RPMI8226 (cell line): ENCODE measurements around the gene ACBD6.

ENCODE experiments used
- DNase-seq: peaks from one replicate; pipeline ENCODE4 v3.0.0-alpha.2; 2015

The ACBD6 gene

GRCh38 chr1:180288940-180289339 is 213.4 kb downstream of the ACBD6 start:
- DNase-seq = no peak

- DNase-seq = peak; percentile 18
Measured at GRCh38 chr1:180287988-180288705, 214.2 kb downstream of the ACBD6 start.

- DNase-seq = no peak
Measured at GRCh38 chr1:180286417-180286816, 216.0 kb downstream of the ACBD6 start.

GRCh38 chr1:180283098-180283497 is 219.3 kb downstream of the ACBD6 start:
- DNase-seq = no peak

GRCh38 chr1:180282401-180283044 is 219.9 kb downstream of the ACBD6 start:
- no peak for DNase-seq

- no peak for DNase-seq
Measured at GRCh38 chr1:180281490-180281889, 220.9 kb downstream of the ACBD6 start.

- DNase-seq = no peak
Measured at GRCh38 chr1:180280617-180281016, 221.8 kb downstream of the ACBD6 start.

- DNase-seq = no peak
Measured at GRCh38 chr1:180279651-180280050, 222.7 kb downstream of the ACBD6 start.

GRCh38 chr1:180278596-180279395 is 223.6 kb downstream of the ACBD6 start:
- DNase-seq = no peak

- no peak for DNase-seq
Measured at GRCh38 chr1:180278194-180278515, 224.2 kb downstream of the ACBD6 start.

GRCh38 chr1:180277476-180278193 is 224.7 kb downstream of the ACBD6 start:
- DNase-seq = no peak

GRCh38 chr1:180275726-180276125 is 226.7 kb downstream of the ACBD6 start:
- DNase-seq = no peak

- DNase-seq = no peak
Measured at GRCh38 chr1:180274221-180274620, 228.2 kb downstream of the ACBD6 start.

- no peak for DNase-seq
Measured at GRCh38 chr1:180273066-180273465, 229.3 kb downstream of the ACBD6 start.

- DNase-seq = no peak
Measured at GRCh38 chr1:180272395-180272794, 230.0 kb downstream of the ACBD6 start.

GRCh38 chr1:180271272-180272255 is 230.8 kb downstream of the ACBD6 start:
- DNase-seq = peak; percentile 2

GRCh38 chr1:180270530-180271271 is 231.7 kb downstream of the ACBD6 start:
- peak; percentile 1 for DNase-seq

GRCh38 chr1:180269645-180270529 is 232.5 kb downstream of the ACBD6 start:
- peak; percentile 61 for DNase-seq

GRCh38 chr1:180268556-180269075 is 233.8 kb downstream of the ACBD6 start:
- peak; percentile 2 for DNase-seq
